Kidney (tissue), 14 donors: Measurements from ENCODE around the gene SH3PXD2B. TPM values are rescaled to one million over a fixed set of nuclear protein-coding genes. Genes with fewer than 3 reads are reported as not detected.

Experiments used
- DNase-seq, 5 donors: peaks; one replicate each; pipeline ENCODE4 v3.0.0-alpha.2; 2013 to 2020
- FAIRE-seq: peaks from 2 replicates; lab custom pipeline; 2012; peaks lifted over from hg19 to GRCh38; lab: Jason Lieb, UNC
- H3K27ac ChIP-seq, 2 donors: one replicate each; pipeline ENCODE4 v1.7.0; 2013; ENCODE audit warnings: low read depth in 2 of 2, low read length in 2 of 2, inconsistent platforms in 1 of 2
- H3K27me3 ChIP-seq: one replicate; pipeline ENCODE4 v1.7.1; 2013; ENCODE audit warnings: low read length, inconsistent platforms; ENCODE audit not compliant: control insufficient read depth, insufficient read depth
- H3K36me3 ChIP-seq, 3 donors: one replicate each; pipeline versions ENCODE4 v1.7.0 to v1.7.1; 2013; ENCODE audit warnings: low read length in 3 of 3, control low read depth in 1 of 3, inconsistent platforms in 1 of 3; ENCODE audit not compliant: insufficient read depth in 3 of 3, control insufficient read depth in 2 of 3
- H3K4me1 ChIP-seq, 3 donors: one replicate each; pipeline versions ENCODE4 v1.7.0 to v1.7.1; 2013; ENCODE audit warnings: low read length in 3 of 3, inconsistent platforms in 1 of 3, low read depth in 1 of 3; ENCODE audit not compliant: control insufficient read depth in 2 of 3, insufficient read depth in 2 of 3
- H3K4me3 ChIP-seq, 3 donors: one replicate each; pipeline versions ENCODE4 v1.7.0 to v1.8.1; 2013; ENCODE audit warnings: low read length in 3 of 3, control low read depth in 1 of 3, inconsistent platforms in 1 of 3
- H3K9ac ChIP-seq, 3 donors: one replicate each; pipeline versions ENCODE4 v1.7.0 to v1.7.1; 2013; ENCODE audit warnings: low read length in 3 of 3, control low read depth in 1 of 3, inconsistent platforms in 1 of 3
- H3K9me3 ChIP-seq, 3 donors: one replicate each; pipeline versions ENCODE4 v1.7.0 to v1.7.1; 2013; ENCODE audit warnings: low read length in 3 of 3, control low read depth in 1 of 3, inconsistent platforms in 1 of 3; ENCODE audit not compliant: control insufficient read depth in 2 of 3, insufficient read depth in 1 of 3
- CTCF ChIP-seq: IDR thresholded peaks from 3 replicates; pipeline ENCODE4 v1.5.1; 2012; ENCODE audit warnings: mild to moderate bottlenecking, moderate library complexity, borderline replicate concordance; ENCODE audit not compliant: insufficient read depth; ENCODE audit errors: extremely low read depth
- intact Hi-C: fragments of 100-400 bp; cut with DNase I; formaldehyde crosslinking; loops from one replicate; pipeline ENCODE4 v1.11.1; 2022
- polyA plus RNA-seq: library from polyadenylated mRNA; stranded (reverse); fragments of 350-450 nt; fragmentation: Illumina TruSeq; extraction: RNeasy Lipid Tissue Mini Kit (QIAGEN cat#74804); gene quantifications from one replicate; pipeline ENCODE4 v1.2.3, GENCODE V29; 2014; ENCODE audit warnings: low read depth, low replicate concordance; ENCODE audit not compliant: insufficient read depth
- total RNA-seq: library from RNA; stranded (reverse); fragmentation: NEBNext Ultra II Directional; extraction: Animal tissue kit (Norgen Biotek cat#: 25700); gene quantifications from one replicate; pipeline ENCODE4 v1.2.1, GENCODE V29; 2021
- donor health status: control.
- donor health status: control.
- donor health status: control.
- donor health status: control.
- donor health status: control.
- donor health status: DM: yes; HTN: yes; CAD: no.
- donor health status: Normal renal cell carcinoma (clear cell type).

SH3PXD2B gene
- total and polyA plus RNA-seq, 2 donors from 2014 or later = 3.1 to 22.8 TPM

- H3K27ac ChIP-seq = no peak overlapping the region
- no peak for TF ChIP-seq CTCF
- intact Hi-C loops = no loop called here
- H3K4me3 ChIP-seq = no peak overlapping the region
- FAIRE-seq = no peak
- H3K36me3 ChIP-seq = no peaks in the 10 kb centered on the region
- DNase-seq = no peak
- no peaks in the 10 kb centered on the region for H3K9me3 ChIP-seq
- H3K27me3 ChIP-seq = no peaks in the 10 kb centered on the region
- H3K9ac ChIP-seq = no peak overlapping the region
- no peaks in the 10 kb centered on the region for H3K4me1 ChIP-seq
Observed at GRCh38 chr5:172485511-172486202, 31.3 kb upstream of the SH3PXD2B start.

DNA sequence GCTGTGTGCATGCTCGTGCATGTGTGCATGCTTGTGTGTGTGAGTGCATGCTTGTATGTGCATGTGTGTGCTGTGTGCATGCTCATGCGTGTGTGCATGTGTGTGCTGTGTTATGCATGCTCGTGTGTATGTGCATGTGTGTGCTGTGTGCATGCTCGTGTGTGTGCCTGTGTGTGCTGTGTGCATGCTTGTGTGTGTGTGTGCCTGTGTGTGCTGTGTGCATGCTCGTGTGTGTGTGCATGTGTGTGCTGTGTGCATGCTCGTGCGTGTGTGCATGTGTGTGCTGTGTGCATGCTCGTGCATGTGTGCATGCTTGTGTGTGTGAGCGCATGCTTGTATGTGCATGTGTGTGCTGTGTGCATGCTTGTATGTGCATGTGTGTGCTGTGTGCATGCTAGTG is 30.3 kb upstream of the SH3PXD2B start:
- no peaks in the 10 kb centered on the region for H3K4me1 ChIP-seq
- no peak for TF ChIP-seq CTCF
- H3K4me3 ChIP-seq = no peak overlapping the region
- FAIRE-seq = no peak
- no peaks in the 10 kb centered on the region for H3K36me3 ChIP-seq
- DNase-seq = no peak
- no peaks in the 10 kb centered on the region for H3K9me3 ChIP-seq
- H3K27me3 ChIP-seq = no peaks in the 10 kb centered on the region
- H3K27ac ChIP-seq = no peak overlapping the region
- intact Hi-C loops = loop anchor here (5.0 kb wide), 1 partner anchor 213 kb away; no protein-coding TSS in a partner anchor
- H3K9ac ChIP-seq = no peak overlapping the region

DNA sequence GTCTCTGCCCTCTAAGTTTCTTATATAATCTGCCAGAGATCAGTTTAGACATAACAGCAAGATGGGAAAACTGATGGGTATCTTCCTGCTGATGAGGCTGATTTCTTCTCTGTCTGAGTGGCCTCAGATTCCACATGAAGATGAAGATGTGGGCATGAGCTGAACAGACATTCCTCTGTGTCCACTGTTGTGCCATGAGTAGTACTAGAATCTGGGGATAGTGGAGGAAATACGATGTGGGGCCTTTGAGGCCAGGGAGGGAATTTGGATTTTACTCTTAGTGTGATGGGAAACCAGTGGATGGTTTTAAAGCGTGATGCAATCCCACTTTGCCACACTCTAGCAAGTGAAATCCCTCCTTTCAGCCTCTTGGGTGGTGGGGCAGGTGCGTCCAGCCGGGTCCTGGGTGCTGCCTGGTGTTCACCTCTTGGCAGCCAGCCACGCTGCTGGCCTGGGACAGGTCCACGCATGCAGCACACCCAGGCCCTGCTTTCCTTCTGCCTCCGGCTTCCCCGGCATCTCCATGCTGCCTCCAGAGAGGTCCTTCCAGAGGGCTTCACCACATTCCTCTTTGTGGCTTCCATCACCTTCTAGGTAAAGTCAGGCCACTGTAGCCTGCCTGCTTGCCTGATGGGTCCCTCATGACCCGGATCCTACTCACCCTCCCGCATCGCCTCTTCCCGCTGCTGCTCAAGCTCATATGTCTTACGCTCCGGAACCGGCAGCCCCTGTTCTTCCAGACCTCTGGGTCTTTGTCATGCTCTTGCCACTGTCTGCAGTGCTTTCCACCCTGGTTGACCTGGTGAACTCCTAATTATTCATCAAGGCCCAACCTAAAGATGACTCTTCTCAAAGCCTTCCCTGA is 28.1 kb upstream of the SH3PXD2B start:
- Histone ChIP-seq H3K9ac (no peak overlapping the region), H3K27me3 (no peaks in the 10 kb centered on the region), H3K4me1 (peaks cover 0 to 4% (median 0%) of the 10 kb centered on the region in 3 donors), H3K4me3 (no peak overlapping the region), H3K36me3 (no peaks in the 10 kb centered on the region), H3K27ac (no peak overlapping the region), H3K9me3 (no peaks in the 10 kb centered on the region)
- no peak for TF ChIP-seq CTCF
- DNase-seq (no peak), FAIRE-seq (no peak)
- intact Hi-C loops = loop anchor here (5.0 kb wide), 1 partner anchor 215 kb away; no protein-coding TSS in a partner anchor
